ENCODE results near the gene PPP2R1B.
"Not testable (repeated sequence)": the region's sequence is repeated elsewhere in the genome, so short reads cannot be mapped to it uniquely, and the experiment has no call there.

The PPP2R1B gene

DNA sequence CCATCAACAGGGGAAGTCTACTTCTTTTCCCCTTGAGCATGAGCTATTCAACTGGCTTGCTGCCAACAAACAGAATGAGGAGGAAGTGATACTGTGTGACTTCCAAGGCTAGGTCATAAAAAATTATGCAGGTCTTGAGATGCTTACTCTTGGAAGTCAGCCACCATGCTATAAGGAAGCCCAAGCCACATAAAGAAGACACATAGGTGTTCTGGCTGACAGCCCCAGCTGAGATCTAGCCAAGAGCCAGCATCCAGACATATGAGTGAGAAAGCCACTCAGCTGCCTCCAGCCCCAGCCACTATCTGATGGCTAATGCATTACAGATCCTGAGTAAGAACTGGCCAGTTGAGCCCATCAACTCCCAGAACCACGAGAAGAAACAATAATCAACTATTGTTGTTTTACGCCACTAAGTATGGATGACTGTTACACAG is 31.0 kb upstream of the PPP2R1B start:
- Histone ChIP-seq H3K27me3 (ENCODE audit: insufficient read depth, low read length) (no peaks in the 10 kb centered on the region), H3K9me3 (ENCODE audit: insufficient read depth, low read depth, low read length) (no peaks in the 10 kb centered on the region), H3K4me1 (ENCODE audit: insufficient read depth, low read length) (no peaks in the 10 kb centered on the region), H3K27ac (ENCODE audit: low read depth, low read length) (no peak overlapping the region), H3K4me3 (ENCODE audit: low read length) (no peak overlapping the region), H3K9ac (ENCODE audit: low read depth, low read length) (no peak overlapping the region), H3K36me3 (ENCODE audit: insufficient read depth, low read length) (no peaks in the 10 kb centered on the region)
- 94% methylated on average over 2 of the region's 2 CpGs for WGBS

- WGBS: 89% methylated on average over 3 of the region's 3 CpGs
- no peaks in the 10 kb centered on the region for H3K4me1 ChIP-seq (ENCODE audit: insufficient read depth, low read length)
- H3K4me3 ChIP-seq (ENCODE audit: low read length): no peak overlapping the region
- no peaks in the 10 kb centered on the region for H3K9me3 ChIP-seq (ENCODE audit: insufficient read depth, low read depth, low read length)
- H3K36me3 ChIP-seq (ENCODE audit: insufficient read depth, low read length): no peaks in the 10 kb centered on the region
- H3K27me3 ChIP-seq (ENCODE audit: insufficient read depth, low read length): no peaks in the 10 kb centered on the region
- no peak overlapping the region for H3K9ac ChIP-seq (ENCODE audit: low read depth, low read length)
- no peak overlapping the region for H3K27ac ChIP-seq (ENCODE audit: low read depth, low read length)
Measured at GRCh38 chr11:111796696-111797095, 30.5 kb upstream of the PPP2R1B start.

GRCh38 chr11:111795334-111795985 is 29.3 kb upstream of the PPP2R1B start:
- Histone ChIP-seq H3K9ac (ENCODE audit: low read depth, low read length) (no peak overlapping the region), H3K27me3 (ENCODE audit: insufficient read depth, low read length) (no peaks in the 10 kb centered on the region), H3K4me3 (ENCODE audit: low read length) (no peak overlapping the region), H3K9me3 (ENCODE audit: insufficient read depth, low read depth, low read length) (no peaks in the 10 kb centered on the region), H3K36me3 (ENCODE audit: insufficient read depth, low read length) (no peaks in the 10 kb centered on the region), H3K4me1 (ENCODE audit: insufficient read depth, low read length) (no peaks in the 10 kb centered on the region), H3K27ac (ENCODE audit: low read depth, low read length) (no peak overlapping the region)
- 97% methylated on average over 7 of the region's 7 CpGs for WGBS

- Histone ChIP-seq H3K9ac (ENCODE audit: low read depth, low read length) (no peak overlapping the region), H3K27me3 (ENCODE audit: insufficient read depth, low read length) (no peaks in the 10 kb centered on the region), H3K27ac (ENCODE audit: low read depth, low read length) (no peak overlapping the region), H3K9me3 (ENCODE audit: insufficient read depth, low read depth, low read length) (no peaks in the 10 kb centered on the region), H3K36me3 (ENCODE audit: insufficient read depth, low read length) (no peaks in the 10 kb centered on the region), H3K4me1 (ENCODE audit: insufficient read depth, low read length) (no peaks in the 10 kb centered on the region), H3K4me3 (ENCODE audit: low read length) (no peak overlapping the region)
- WGBS: 89% methylated on average over 5 of the region's 5 CpGs
Measured at GRCh38 chr11:111793863-111794262, 27.7 kb upstream of the PPP2R1B start.

DNA sequence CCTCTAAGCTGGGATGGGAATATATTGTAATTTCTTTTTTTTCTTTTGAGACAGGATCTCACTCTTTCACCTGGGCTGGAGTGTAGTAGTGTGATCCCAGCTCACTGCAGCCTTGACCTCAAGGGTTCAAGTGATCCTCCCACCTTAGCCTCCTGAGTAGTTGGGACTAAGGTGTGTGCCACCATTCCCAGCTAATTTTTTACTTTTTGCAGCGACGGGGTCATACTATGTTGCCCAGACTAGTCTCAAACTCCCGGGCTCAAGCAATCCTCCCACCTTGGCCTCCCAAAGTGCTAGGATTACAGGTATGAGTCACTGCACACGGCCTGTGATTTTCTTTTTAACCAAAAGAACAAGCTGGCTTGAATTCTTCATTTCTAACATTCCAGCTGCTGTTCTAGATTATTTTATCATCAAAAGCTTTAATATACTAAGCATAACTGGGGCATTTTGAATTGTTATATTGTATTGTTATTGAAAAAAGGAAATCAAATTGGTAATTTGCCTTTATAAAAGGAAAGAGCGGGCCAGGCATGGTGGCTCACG is 26.8 kb upstream of the PPP2R1B start:
- WGBS: 96% methylated on average over 6 of the region's 6 CpGs

GRCh38 chr11:111792314-111792713 is 26.1 kb upstream of the PPP2R1B start:
- H3K9me3 ChIP-seq (ENCODE audit: insufficient read depth, low read depth, low read length): no peaks in the 10 kb centered on the region
- no peak overlapping the region for H3K27ac ChIP-seq (ENCODE audit: low read depth, low read length)
- WGBS: 100% methylated on average over 1 of the region's 1 CpG
- H3K36me3 ChIP-seq (ENCODE audit: insufficient read depth, low read length): no peaks in the 10 kb centered on the region
- no peak overlapping the region for H3K9ac ChIP-seq (ENCODE audit: low read depth, low read length)
- H3K4me1 ChIP-seq (ENCODE audit: insufficient read depth, low read length): no peaks in the 10 kb centered on the region
- H3K27me3 ChIP-seq (ENCODE audit: insufficient read depth, low read length): no peaks in the 10 kb centered on the region
- H3K4me3 ChIP-seq (ENCODE audit: low read length): no peak overlapping the region

More for the DNA sequence above, 26.8 kb upstream of the PPP2R1B start:
- H3K27me3 ChIP-seq (ENCODE audit: insufficient read depth, low read length): no peaks in the 10 kb centered on the region
- no peak overlapping the region for H3K27ac ChIP-seq (ENCODE audit: low read depth, low read length)
- H3K9me3 ChIP-seq (ENCODE audit: insufficient read depth, low read depth, low read length): no peaks in the 10 kb centered on the region
- no peak overlapping the region for H3K9ac ChIP-seq (ENCODE audit: low read depth, low read length)
- no peak overlapping the region for H3K4me3 ChIP-seq (ENCODE audit: low read length)
- no peaks in the 10 kb centered on the region for H3K36me3 ChIP-seq (ENCODE audit: insufficient read depth, low read length)
- no peaks in the 10 kb centered on the region for H3K4me1 ChIP-seq (ENCODE audit: insufficient read depth, low read length)

GRCh38 chr11:111788464-111788863 is 22.3 kb upstream of the PPP2R1B start:
- H3K27me3 ChIP-seq (ENCODE audit: insufficient read depth, low read length): no peaks in the 10 kb centered on the region
- no peak overlapping the region for H3K9ac ChIP-seq (ENCODE audit: low read depth, low read length)
- H3K4me3 ChIP-seq (ENCODE audit: low read length): no peak overlapping the region
- WGBS: 94% methylated on average over 2 of the region's 2 CpGs
- H3K27ac ChIP-seq (ENCODE audit: low read depth, low read length): no peak overlapping the region
- H3K9me3 ChIP-seq (ENCODE audit: insufficient read depth, low read depth, low read length): no peaks in the 10 kb centered on the region
- no peaks in the 10 kb centered on the region for H3K4me1 ChIP-seq (ENCODE audit: insufficient read depth, low read length)
- peaks cover 11% of the 10 kb centered on the region for H3K36me3 ChIP-seq (ENCODE audit: insufficient read depth, low read length)

- WGBS: 95% methylated on average over 2 of the region's 2 CpGs
- Histone ChIP-seq H3K4me1 (ENCODE audit: insufficient read depth, low read length) (no peaks in the 10 kb centered on the region), H3K36me3 (ENCODE audit: insufficient read depth, low read length) (peaks cover 11% of the 10 kb centered on the region), H3K4me3 (ENCODE audit: low read length) (no peak overlapping the region), H3K9ac (ENCODE audit: low read depth, low read length) (no peak overlapping the region), H3K27ac (ENCODE audit: low read depth, low read length) (no peak overlapping the region), H3K27me3 (ENCODE audit: insufficient read depth, low read length) (no peaks in the 10 kb centered on the region), H3K9me3 (ENCODE audit: insufficient read depth, low read depth, low read length) (no peaks in the 10 kb centered on the region)
Measured at GRCh38 chr11:111788051-111788450, 21.9 kb upstream of the PPP2R1B start.

- Histone ChIP-seq H3K4me3 (ENCODE audit: low read length) (no peak overlapping the region), H3K27ac (ENCODE audit: low read depth, low read length) (no peak overlapping the region), H3K27me3 (ENCODE audit: insufficient read depth, low read length) (no peaks in the 10 kb centered on the region), H3K36me3 (ENCODE audit: insufficient read depth, low read length) (peaks cover 11% of the 10 kb centered on the region), H3K4me1 (ENCODE audit: insufficient read depth, low read length) (no peaks in the 10 kb centered on the region), H3K9me3 (ENCODE audit: insufficient read depth, low read depth, low read length) (no peaks in the 10 kb centered on the region), H3K9ac (ENCODE audit: low read depth, low read length) (no peak overlapping the region)
- WGBS: 94% methylated on average over 2 of the region's 2 CpGs
Measured at GRCh38 chr11:111785886-111786412, 19.8 kb upstream of the PPP2R1B start.

- Histone ChIP-seq H3K4me1 (ENCODE audit: insufficient read depth, low read length) (no peaks in the 10 kb centered on the region), H3K9me3 (ENCODE audit: insufficient read depth, low read depth, low read length) (no peaks in the 10 kb centered on the region), H3K27ac (ENCODE audit: low read depth, low read length) (no peak overlapping the region), H3K4me3 (ENCODE audit: low read length) (no peak overlapping the region), H3K9ac (ENCODE audit: low read depth, low read length) (no peak overlapping the region), H3K27me3 (ENCODE audit: insufficient read depth, low read length) (no peaks in the 10 kb centered on the region), H3K36me3 (ENCODE audit: insufficient read depth, low read length) (peaks cover 11% of the 10 kb centered on the region)
- 86% methylated on average over 1 of the region's 2 CpGs for WGBS
Measured at GRCh38 chr11:111785076-111785475, 18.9 kb upstream of the PPP2R1B start.

DNA sequence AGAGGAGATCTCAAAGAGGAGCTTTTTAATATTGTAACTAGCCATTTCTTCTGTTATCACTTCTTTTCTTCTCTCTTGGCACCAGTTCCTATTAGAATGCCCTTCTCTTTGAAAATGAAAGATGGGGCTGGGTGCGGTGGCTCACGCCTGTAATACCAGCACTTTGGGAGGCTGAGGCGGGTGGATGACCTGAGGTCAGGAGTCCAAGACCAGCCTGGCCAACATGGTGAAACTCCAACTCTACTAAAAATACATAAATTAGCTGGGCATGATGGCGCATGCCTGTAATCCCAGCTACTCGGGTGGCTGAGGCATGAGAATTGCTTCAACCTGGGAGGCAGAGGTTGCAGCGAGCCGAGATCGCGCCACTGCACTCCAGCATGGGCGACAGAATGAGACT is 18.1 kb upstream of the PPP2R1B start:
- H3K36me3 ChIP-seq (ENCODE audit: insufficient read depth, low read length): peaks cover 11% of the 10 kb centered on the region
- H3K27me3 ChIP-seq (ENCODE audit: insufficient read depth, low read length); H3K4me3 ChIP-seq (ENCODE audit: low read length); H3K9me3 ChIP-seq (ENCODE audit: insufficient read depth, low read depth, low read length); H3K9ac ChIP-seq (ENCODE audit: low read depth, low read length); H3K27ac ChIP-seq (ENCODE audit: low read depth, low read length); H3K4me1 ChIP-seq (ENCODE audit: insufficient read depth, low read length): not testable (repeated sequence)
- 94% methylated on average over 10 of the region's 10 CpGs for WGBS

Measured in HUES64 (cell line).